Smooth muscle cell of the coronary artery (primary cell): ENCODE results near the gene DPYD. TPM values are rescaled to one million over a fixed set of nuclear protein-coding genes. Genes with fewer than 3 reads are reported as not detected.

Experiments used
- total RNA-seq: library from RNA; depleted of rRNA; stranded (reverse); fragments of >200 nt; gene quantifications from 2 replicates; pipeline ENCODE4 v1.2.3, GENCODE V29; 2014; ENCODE audit warnings: low replicate concordance

DPYD gene
- total RNA-seq, result 34.4 and 117 TPM in 2 replicates

GRCh38 chr1:97920832-97921571, at the start of gene DPYD:
Gene DPYD, minus strand, starts transcription at chr1:97921034. Its CDS starts 112 bp downstream, at chr1:97920922.

